OCI-LY1 (cell line): ENCODE results near the gene RERE.

Experiments
- H2AFZ ChIP-seq: fragments of 200-600 bp; sonication (generic), shearing (Covaris generic); 2 replicates; pipeline ENCODE4 v1.6.0; 2014; ENCODE audit warnings: antibody characterized with exemption, mild to moderate bottlenecking, low read length
- H3F3A ChIP-seq: fragments of 200-600 bp; sonication (generic), shearing (Covaris generic); 2 replicates; pipeline ENCODE4 v1.6.0; 2014; ENCODE audit warnings: mild to moderate bottlenecking, antibody characterized with exemption, low read length, moderate library complexity; ENCODE audit not compliant: insufficient read depth
- H3K27ac ChIP-seq: fragments of 200-600 bp; sonication (generic); 2 replicates; pipeline ENCODE4 v1.5.1; 2014; ENCODE audit warnings: low read length, mixed run types, mild to moderate bottlenecking, low read depth; ENCODE audit not compliant: poor library complexity, severe bottlenecking
- H3K27me3 ChIP-seq: fragments of 200-600 bp; sonication (generic); 2 replicates; pipeline ENCODE4 v1.6.0; 2014; ENCODE audit warnings: antibody characterized with exemption, mild to moderate bottlenecking, low read length, moderate library complexity; ENCODE audit not compliant: insufficient read depth
- H3K36me3 ChIP-seq: fragments of 200-600 bp; sonication (generic); 2 replicates; pipeline ENCODE4 v1.6.1; 2014; ENCODE audit warnings: mild to moderate bottlenecking, antibody characterized with exemption, low read length, moderate library complexity, mixed read lengths; ENCODE audit not compliant: insufficient read depth
- H3K4me1 ChIP-seq: fragments of 200-600 bp; sonication (generic); 2 replicates; pipeline ENCODE4 v1.5.1; 2014; ENCODE audit warnings: mild to moderate bottlenecking, low read length, moderate library complexity; ENCODE audit not compliant: insufficient read depth, severe bottlenecking
- H3K4me2 ChIP-seq: fragments of 200-600 bp; sonication (generic), shearing (Covaris generic); 2 replicates; pipeline ENCODE4 v1.6.1; 2014; ENCODE audit warnings: low read length
- H3K4me3 ChIP-seq: fragments of 200-600 bp; sonication (generic); 2 replicates; pipeline ENCODE4 v1.5.1; 2014; ENCODE audit warnings: low read length, low read depth, mild to moderate bottlenecking, mixed read lengths; ENCODE audit not compliant: poor library complexity, severe bottlenecking
- H3K79me2 ChIP-seq: fragments of 200-600 bp; shearing (Covaris generic); 2 replicates; pipeline ENCODE4 v1.6.1; 2016; ENCODE audit warnings: mixed run types, low read length, mixed read lengths; ENCODE audit not compliant: insufficient read depth
- H3K9ac ChIP-seq: fragments of 200-600 bp; sonication (generic), shearing (Covaris generic); 2 replicates; pipeline ENCODE4 v1.6.1; 2014; ENCODE audit warnings: mild to moderate bottlenecking, low read length, mixed read lengths
- H3K9me2 ChIP-seq: fragments of 200-600 bp; sonication (generic), shearing (Covaris generic); 2 replicates; pipeline ENCODE4 v1.6.1; 2014; ENCODE audit warnings: low read depth, mild to moderate bottlenecking, low read length, mixed read lengths
- H3K9me3 ChIP-seq: fragments of 200-600 bp; shearing (Covaris generic); 2 replicates; pipeline ENCODE4 v1.6.1; 2014; ENCODE audit warnings: low read length, mixed read lengths
- H4K20me1 ChIP-seq: fragments of 200-600 bp; sonication (generic), shearing (Covaris generic); 2 replicates; pipeline ENCODE4 v1.6.0; 2016; ENCODE audit warnings: mild to moderate bottlenecking, low read length; ENCODE audit not compliant: insufficient read depth
- EZH2 ChIP-seq: fragments of 200-600 bp; sonication (generic), shearing (Covaris generic); IDR thresholded peaks from 2 replicates; pipeline ENCODE4 v1.8.0; 2017; ENCODE audit warnings: borderline replicate concordance, mixed run types, mild to moderate bottlenecking, antibody characterized with exemption, low read length, moderate library complexity, mixed read lengths
- TF ChIP-seq, protein P1 (sequence below): fragments of 200-600 bp; sonication (generic), shearing (Covaris generic); IDR thresholded peaks from 2 replicates; pipeline ENCODE4 v1.5.1; 2017; ENCODE audit warnings: mild to moderate bottlenecking, antibody characterized with exemption, low read length, moderate library complexity, mixed read lengths

Gene RERE

DNA sequence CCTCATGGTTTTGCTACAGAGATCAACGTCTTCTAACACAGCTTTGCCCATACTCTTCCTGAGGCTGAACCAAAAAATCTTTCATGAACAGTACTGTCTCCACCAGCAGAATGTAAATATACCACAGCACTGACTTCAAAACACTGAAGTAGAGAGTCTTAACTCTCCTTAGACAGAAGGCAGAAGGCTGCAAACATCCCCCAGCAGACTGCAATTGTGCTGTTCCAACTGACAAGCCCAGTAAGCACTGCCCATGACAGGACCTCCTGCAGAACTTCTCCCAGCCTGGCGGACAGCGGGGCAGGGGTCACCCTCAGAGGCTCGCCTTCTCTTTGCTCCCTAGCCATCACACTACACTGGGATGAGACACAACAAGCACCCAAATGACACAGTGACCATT, 218.7 kb downstream of the RERE start:
- H3K4me1 ChIP-seq = peaks cover 12% of the 10 kb centered on the region
- TF ChIP-seq EZH2 = no peak
- TF ChIP-seq, protein P1, sequence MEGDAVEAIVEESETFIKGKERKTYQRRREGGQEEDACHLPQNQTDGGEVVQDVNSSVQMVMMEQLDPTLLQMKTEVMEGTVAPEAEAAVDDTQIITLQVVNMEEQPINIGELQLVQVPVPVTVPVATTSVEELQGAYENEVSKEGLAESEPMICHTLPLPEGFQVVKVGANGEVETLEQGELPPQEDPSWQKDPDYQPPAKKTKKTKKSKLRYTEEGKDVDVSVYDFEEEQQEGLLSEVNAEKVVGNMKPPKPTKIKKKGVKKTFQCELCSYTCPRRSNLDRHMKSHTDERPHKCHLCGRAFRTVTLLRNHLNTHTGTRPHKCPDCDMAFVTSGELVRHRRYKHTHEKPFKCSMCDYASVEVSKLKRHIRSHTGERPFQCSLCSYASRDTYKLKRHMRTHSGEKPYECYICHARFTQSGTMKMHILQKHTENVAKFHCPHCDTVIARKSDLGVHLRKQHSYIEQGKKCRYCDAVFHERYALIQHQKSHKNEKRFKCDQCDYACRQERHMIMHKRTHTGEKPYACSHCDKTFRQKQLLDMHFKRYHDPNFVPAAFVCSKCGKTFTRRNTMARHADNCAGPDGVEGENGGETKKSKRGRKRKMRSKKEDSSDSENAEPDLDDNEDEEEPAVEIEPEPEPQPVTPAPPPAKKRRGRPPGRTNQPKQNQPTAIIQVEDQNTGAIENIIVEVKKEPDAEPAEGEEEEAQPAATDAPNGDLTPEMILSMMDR = no peak
- H3K27me3 ChIP-seq = no peaks in the 10 kb centered on the region
- H3K36me3 ChIP-seq = no peaks in the 10 kb centered on the region
- H4K20me1 ChIP-seq = no peaks in the 10 kb centered on the region
- H3K9ac ChIP-seq = no peak overlapping the region
- H3K9me3 ChIP-seq = no peaks in the 10 kb centered on the region
- no peak overlapping the region for H3K4me2 ChIP-seq
- H3F3A ChIP-seq = no peaks in the 10 kb centered on the region
- no peak overlapping the region for H2AFZ ChIP-seq
- H3K27ac ChIP-seq = no peak overlapping the region
- no peaks in the 10 kb centered on the region for H3K9me2 ChIP-seq
- H3K4me3 ChIP-seq = no peak overlapping the region
- H3K79me2 ChIP-seq = no peaks in the 10 kb centered on the region

DNA sequence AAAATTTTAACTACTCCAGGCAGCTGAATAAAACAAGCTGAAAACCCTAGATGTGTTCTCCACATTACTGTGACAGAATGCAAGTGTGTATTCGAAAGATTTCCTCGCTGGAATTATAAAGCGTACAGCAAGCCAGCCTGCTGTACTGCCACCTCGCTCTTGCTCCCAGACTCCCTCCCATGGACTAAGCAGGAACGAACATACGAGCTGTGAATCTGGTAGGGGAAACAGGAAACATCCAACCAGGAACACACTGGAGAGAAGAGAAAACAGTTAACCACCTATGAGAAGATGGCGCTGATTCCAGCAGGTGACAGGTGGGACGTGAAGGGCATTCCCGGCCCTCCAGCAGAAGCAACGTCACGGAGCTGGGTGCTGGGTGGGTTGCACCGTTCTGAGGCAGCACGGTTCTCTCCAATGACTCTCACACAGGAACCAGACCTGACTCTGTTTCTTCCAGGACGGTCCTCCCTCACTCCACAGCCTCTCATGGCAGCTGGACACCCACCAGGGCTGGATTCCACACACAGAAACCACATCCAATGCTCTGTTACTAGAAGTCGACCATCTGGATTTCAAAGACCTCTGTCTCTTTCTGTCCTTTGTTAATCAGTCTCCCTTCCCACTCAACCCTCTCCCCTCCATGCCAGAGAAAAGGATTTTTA, 219.2 kb downstream of the RERE start:
- no peaks in the 10 kb centered on the region for H3K9me3 ChIP-seq
- H3K27ac ChIP-seq = no peak overlapping the region
- no peak overlapping the region for H3K4me3 ChIP-seq
- no peaks in the 10 kb centered on the region for H3K9me2 ChIP-seq
- peaks cover 11% of the 10 kb centered on the region for H3K4me1 ChIP-seq
- H3K36me3 ChIP-seq = no peaks in the 10 kb centered on the region
- no peaks in the 10 kb centered on the region for H3K79me2 ChIP-seq
- no peaks in the 10 kb centered on the region for H3F3A ChIP-seq
- no peak overlapping the region for H3K9ac ChIP-seq
- no peaks in the 10 kb centered on the region for H4K20me1 ChIP-seq
- no peaks in the 10 kb centered on the region for H3K27me3 ChIP-seq
- H3K4me2 ChIP-seq = no peak overlapping the region
- no peak overlapping the region for H2AFZ ChIP-seq
- TF ChIP-seq, protein P1 = no peak
- no peak for TF ChIP-seq EZH2

DNA sequence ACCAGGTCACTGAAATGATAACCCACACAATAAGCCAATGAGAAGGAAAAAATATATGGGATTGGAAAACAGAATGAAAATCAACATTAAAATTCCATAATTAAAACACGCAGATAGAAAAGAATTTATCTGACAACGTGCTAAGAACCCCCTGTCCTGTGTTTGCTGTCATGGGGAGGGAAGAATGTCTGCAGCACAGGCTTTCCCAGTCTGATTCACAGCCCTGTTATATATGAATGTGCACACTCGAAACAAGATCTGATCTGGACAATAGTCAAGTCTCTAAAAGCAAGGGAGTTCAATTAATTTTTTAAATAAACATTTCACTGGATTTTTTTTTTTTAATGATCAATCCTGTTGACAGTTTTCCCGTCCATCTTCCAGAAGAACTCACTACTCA, 220.0 kb downstream of the RERE start:
- TF ChIP-seq, protein P1 = no peak
- no peak for TF ChIP-seq EZH2
- Histone ChIP-seq H3K4me1 (peaks cover 3% of the 10 kb centered on the region), H2AFZ (no peak overlapping the region), H3K9me2 (no peaks in the 10 kb centered on the region), H3K9ac (no peak overlapping the region), H3F3A (no peaks in the 10 kb centered on the region), H3K36me3 (no peaks in the 10 kb centered on the region), H4K20me1 (no peaks in the 10 kb centered on the region), H3K9me3 (peaks cover 4% of the 10 kb centered on the region; the same call in 1 of the 2 replicates), H3K27ac (no peak overlapping the region), H3K79me2 (no peaks in the 10 kb centered on the region), H3K27me3 (no peaks in the 10 kb centered on the region), H3K4me2 (no peak overlapping the region), H3K4me3 (no peak overlapping the region)
